Neuronal stem cell (in vitro differentiated cells): ENCODE results near the gene CORIN.

Experiments
- DNase-seq: peaks from one replicate; pipeline ENCODE4 v3.0.0-alpha.2; 2013; ENCODE audit warnings: low spot score
- H2AFZ ChIP-seq: one replicate; pipeline ENCODE4 v1.6.1; 2013; ENCODE audit warnings: mild to moderate bottlenecking, low read length, inconsistent platforms
- H2AK5ac ChIP-seq: 2 replicates; pipeline ENCODE4 v1.6.1; 2013; ENCODE audit warnings: low read depth, mild to moderate bottlenecking, inconsistent platforms, low read length, moderate library complexity, mixed read lengths
- H2BK120ac ChIP-seq: 2 replicates; pipeline ENCODE4 v1.6.1; 2013; ENCODE audit warnings: low read depth, mild to moderate bottlenecking, inconsistent platforms, low read length, moderate library complexity, mixed read lengths
- H2BK12ac ChIP-seq: one replicate; pipeline ENCODE4 v1.6.1; 2013; ENCODE audit warnings: low read length, inconsistent platforms
- H2BK15ac ChIP-seq: 2 replicates; pipeline ENCODE4 v1.6.1; 2013; ENCODE audit warnings: mild to moderate bottlenecking, low read length, inconsistent platforms, mixed read lengths
- H2BK5ac ChIP-seq: one replicate; pipeline ENCODE4 v1.6.1; 2013; ENCODE audit warnings: inconsistent platforms, mild to moderate bottlenecking, low read length, moderate library complexity
- H3K14ac ChIP-seq: one replicate; pipeline ENCODE4 v1.6.1; 2013; ENCODE audit warnings: low read length, inconsistent platforms
- H3K18ac ChIP-seq: 2 replicates; pipeline ENCODE4 v1.6.1; 2013; ENCODE audit warnings: low read length, inconsistent platforms
- H3K23ac ChIP-seq: 2 replicates; pipeline ENCODE4 v1.6.1; 2013; ENCODE audit warnings: low read depth, mild to moderate bottlenecking, mixed read lengths, low read length, inconsistent platforms; ENCODE audit not compliant: poor library complexity
- H3K27ac ChIP-seq: replicated peaks from 3 replicates; pipeline ENCODE4 v1.5.1; 2013; ENCODE audit warnings: low read length, inconsistent platforms
- H3K27me3 ChIP-seq, 3 experiments: 2 replicates each; pipeline ENCODE4 v1.6.1; 2013; ENCODE audit warnings: low read length in 3 of 3, mild to moderate bottlenecking in 2 of 3, inconsistent platforms in 1 of 3, low read depth in 1 of 3, mixed read lengths in 1 of 3, moderate library complexity in 1 of 3; ENCODE audit not compliant: control insufficient read depth in 3 of 3, insufficient read depth in 3 of 3
- H3K36me3 ChIP-seq, 2 donors: replicated peaks in 1 of 2; 2 replicates each; pipeline ENCODE4 v1.6.1; 2013; ENCODE audit warnings: low read length in 2 of 2; ENCODE audit not compliant: control insufficient read depth in 2 of 2, insufficient read depth in 2 of 2
- H3K4ac ChIP-seq: 2 replicates; pipeline ENCODE4 v1.6.1; 2013; ENCODE audit warnings: inconsistent platforms, mild to moderate bottlenecking, low read length, moderate library complexity
- H3K4me1 ChIP-seq, 2 donors: 1 replicate in 1 of 2; 2 replicates in 1 of 2; pipeline ENCODE4 v1.6.1; 2013; ENCODE audit warnings: low read length in 2 of 2, low read depth in 1 of 2; ENCODE audit not compliant: control insufficient read depth in 2 of 2, insufficient read depth in 1 of 2
- H3K4me2 ChIP-seq: one replicate; pipeline ENCODE4 v1.6.1; 2013; ENCODE audit warnings: mild to moderate bottlenecking, low read length, inconsistent platforms; ENCODE audit not compliant: insufficient read depth, poor library complexity, severe bottlenecking
- H3K4me3 ChIP-seq, 2 donors: 2 replicates each; pipeline ENCODE4 v1.5.1; 2013; ENCODE audit warnings: low read length in 2 of 2, mild to moderate bottlenecking in 2 of 2, inconsistent platforms in 1 of 2, moderate library complexity in 1 of 2
- H3K79me1 ChIP-seq: one replicate; pipeline ENCODE4 v1.6.1; 2013; ENCODE audit warnings: low read depth, mild to moderate bottlenecking, inconsistent platforms, low read length, moderate library complexity
- H3K9ac ChIP-seq: one replicate; pipeline ENCODE4 v1.6.1; 2013; ENCODE audit warnings: mild to moderate bottlenecking, low read depth, low read length, inconsistent platforms; ENCODE audit not compliant: poor library complexity
- H3K9me3 ChIP-seq, 2 donors: replicated peaks in 1 of 2; 2 replicates each; pipeline versions ENCODE3 to v1.6.1; 2013; ENCODE audit warnings: low read length in 2 of 2, mild to moderate bottlenecking in 2 of 2, inconsistent platforms in 1 of 2, low read depth in 1 of 2, mixed read lengths in 1 of 2, moderate library complexity in 1 of 2; ENCODE audit not compliant: control insufficient read depth in 2 of 2, insufficient read depth in 1 of 2
- H4K8ac ChIP-seq: one replicate; pipeline ENCODE4 v1.6.1; 2013; ENCODE audit warnings: low read depth, mild to moderate bottlenecking, inconsistent platforms, low read length, moderate library complexity
- H4K91ac ChIP-seq: one replicate; pipeline ENCODE4 v1.6.1; 2013; ENCODE audit warnings: low read length, low read depth, mild to moderate bottlenecking, inconsistent platforms; ENCODE audit not compliant: poor library complexity
- WGBS, 2 donors: extraction: QIAGEN DNeasy Blood & Tissue Kit; methylation state at CpG; one replicate each; pipeline ENCODE4 v1.1.7; 2013; ENCODE audit warnings: missing lambda C conversion rate in 2 of 2, mixed read lengths in 1 of 2; ENCODE audit not compliant: insufficient read length in 2 of 2, insufficient replicate concordance in 1 of 2; ENCODE audit errors: extremely low coverage in 2 of 2; 5-methylcytosine and 5-hydroxymethylcytosine counted together

Gene CORIN

GRCh38 chr4:47659342-47659741, 178.5 kb downstream of the CORIN start:
- Histone ChIP-seq H3K36me3 (no peaks in the 10 kb centered on the region), H3K27me3 (no peaks in the 10 kb centered on the region), H3K4me3 (no peak overlapping the region), H3K79me1 (no peaks in the 10 kb centered on the region), H2AFZ (no peak overlapping the region), H4K8ac (no peak overlapping the region), H3K14ac (no peak overlapping the region), H3K23ac (no peak overlapping the region), H3K9me3 (peaks cover 0 to 2% of the 10 kb centered on the region in 2 donors), H2BK15ac (no peak overlapping the region), H2BK5ac (no peak overlapping the region), H2BK12ac (no peak overlapping the region), H3K4me1 (no peaks in the 10 kb centered on the region), H3K4ac (no peak overlapping the region), H3K4me2 (no peak overlapping the region), H2BK120ac (no peak overlapping the region), H3K9ac (no peak overlapping the region), H3K27ac (no peak overlapping the region), H3K18ac (no peak overlapping the region), H4K91ac (no peak overlapping the region), H2AK5ac (no peak overlapping the region)
- no peak for DNase-seq
- WGBS, 2 donors: no CpG with 5 or more reads among the region's 1 CpG

- WGBS, 2 donors: no CpG with 5 or more reads among the region's 3 CpGs
- no peak overlapping the region for H3K4ac ChIP-seq
- no peak overlapping the region for H3K4me3 ChIP-seq
- H3K18ac ChIP-seq: no peak overlapping the region
- H2BK5ac ChIP-seq: no peak overlapping the region
- no peak overlapping the region for H3K4me2 ChIP-seq
- H3K27ac ChIP-seq: no peak overlapping the region
- H2BK120ac ChIP-seq: no peak overlapping the region
- no peak overlapping the region for H3K23ac ChIP-seq
- H3K14ac ChIP-seq: no peak overlapping the region
- no peak overlapping the region for H2BK15ac ChIP-seq
- no peaks in the 10 kb centered on the region for H3K27me3 ChIP-seq
- no peak overlapping the region for H4K8ac ChIP-seq
- no peaks in the 10 kb centered on the region for H3K36me3 ChIP-seq
- peaks cover 0 to 2% of the 10 kb centered on the region in 2 donors for H3K9me3 ChIP-seq
- no peak for DNase-seq
- H3K9ac ChIP-seq: no peak overlapping the region
- no peak overlapping the region for H2BK12ac ChIP-seq
- no peaks in the 10 kb centered on the region for H3K79me1 ChIP-seq
- H4K91ac ChIP-seq: no peak overlapping the region
- H2AFZ ChIP-seq: no peak overlapping the region
- no peak overlapping the region for H2AK5ac ChIP-seq
- H3K4me1 ChIP-seq: no peaks in the 10 kb centered on the region
These were observed 182.7 kb downstream of the CORIN start for GRCh38 chr4:47654972-47655693.

- Histone ChIP-seq H3K79me1 (no peaks in the 10 kb centered on the region), H3K4ac (no peak overlapping the region), H3K9ac (no peak overlapping the region), H2BK12ac (no peak overlapping the region), H3K23ac (no peak overlapping the region), H2AFZ (no peak overlapping the region), H4K91ac (no peak overlapping the region), H4K8ac (no peak overlapping the region), H2BK15ac (no peak overlapping the region), H3K4me1 (no peaks in the 10 kb centered on the region), H3K9me3 (no peaks in the 10 kb centered on the region), H3K27me3 (no peaks in the 10 kb centered on the region), H2AK5ac (no peak overlapping the region), H3K27ac (no peak overlapping the region), H3K4me2 (no peak overlapping the region), H3K18ac (no peak overlapping the region), H3K14ac (no peak overlapping the region), H3K36me3 (no peaks in the 10 kb centered on the region), H3K4me3 (no peak overlapping the region), H2BK5ac (no peak overlapping the region), H2BK120ac (no peak overlapping the region)
- DNase-seq: no peak
- WGBS, 2 donors: no CpG with 5 or more reads among the region's 2 CpGs
These were observed 185.8 kb downstream of the CORIN start for GRCh38 chr4:47652092-47652491.

GRCh38 chr4:47651231-47651630, 186.6 kb downstream of the CORIN start:
- no peaks in the 10 kb centered on the region for H3K4me1 ChIP-seq
- no peak overlapping the region for H3K4me3 ChIP-seq
- H2AFZ ChIP-seq: no peak overlapping the region
- no peak overlapping the region for H2BK120ac ChIP-seq
- H3K27me3 ChIP-seq: no peaks in the 10 kb centered on the region
- no peak overlapping the region for H3K4me2 ChIP-seq
- no CpG with 5 or more reads among the region's 3 CpGs for WGBS, 2 donors
- H3K14ac ChIP-seq: no peak overlapping the region
- H3K23ac ChIP-seq: no peak overlapping the region
- H3K9me3 ChIP-seq: no peaks in the 10 kb centered on the region
- no peak overlapping the region for H3K9ac ChIP-seq
- no peak overlapping the region for H3K4ac ChIP-seq
- no peak overlapping the region for H4K8ac ChIP-seq
- H2BK15ac ChIP-seq: no peak overlapping the region
- H2AK5ac ChIP-seq: no peak overlapping the region
- no peak overlapping the region for H3K27ac ChIP-seq
- no peak overlapping the region for H4K91ac ChIP-seq
- no peaks in the 10 kb centered on the region for H3K79me1 ChIP-seq
- no peak overlapping the region for H2BK5ac ChIP-seq
- H2BK12ac ChIP-seq: no peak overlapping the region
- H3K18ac ChIP-seq: no peak overlapping the region
- no peaks in the 10 kb centered on the region for H3K36me3 ChIP-seq
- no peak for DNase-seq
